Coronary artery (tissue), 2 donors: Measurements from ENCODE around the gene SLC38A10.
"Not testable (repeated sequence)": the region's sequence is repeated elsewhere in the genome, so short reads cannot be mapped to it uniquely, and the experiment has no call there.

Experiments
- DNase-seq: peaks from one replicate; pipeline ENCODE4 v3.0.0-alpha.2; 2017; ENCODE audit warnings: low spot score
- H3K27ac ChIP-seq, 2 donors: fragments of 200-600 bp; sonication (generic); one replicate each; pipeline ENCODE4 v1.5.1; 2016 to 2019
- H3K4me3 ChIP-seq: fragments of 200-600 bp; sonication (generic); 2 replicates; pipeline ENCODE4 v1.5.1; 2016; ENCODE audit warnings: mild to moderate bottlenecking, moderate library complexity
- CTCF ChIP-seq: fragments of 200-600 bp; sonication (generic); IDR thresholded peaks from one replicate; pipeline ENCODE4 v1.5.1; 2019; ENCODE audit warnings: antibody characterized with exemption

The SLC38A10 gene

GRCh38 chr17:81231121-81231645 lies 63.9 kb downstream of the SLC38A10 start:
- Histone ChIP-seq H3K4me3 (no peak overlapping the region), H3K27ac (no peak overlapping the region)
- DNase-seq, result no peak
- TF ChIP-seq CTCF, result no peak

GRCh38 chr17:81230043-81230820 lies 64.9 kb downstream of the SLC38A10 start:
- no peak for DNase-seq
- H3K27ac ChIP-seq, result no peak overlapping the region
- H3K4me3 ChIP-seq, result no peak overlapping the region
- no peak for TF ChIP-seq CTCF

GRCh38 chr17:81229666-81229920 lies 65.5 kb downstream of the SLC38A10 start:
- DNase-seq, result no peak
- no peak for TF ChIP-seq CTCF
- Histone ChIP-seq H3K27ac (no peak overlapping the region), H3K4me3 (no peak overlapping the region)

- no peak for DNase-seq
- Histone ChIP-seq H3K4me3 (no peak overlapping the region), H3K27ac (no peak overlapping the region)
- no peak for TF ChIP-seq CTCF
These were observed 66.1 kb downstream of the SLC38A10 start for GRCh38 chr17:81228834-81229665.

GRCh38 chr17:81228420-81228819 lies 66.7 kb downstream of the SLC38A10 start:
- H3K27ac ChIP-seq, result no peak overlapping the region
- no peak for DNase-seq
- TF ChIP-seq CTCF, result no peak
- H3K4me3 ChIP-seq, result no peak overlapping the region

DNA sequence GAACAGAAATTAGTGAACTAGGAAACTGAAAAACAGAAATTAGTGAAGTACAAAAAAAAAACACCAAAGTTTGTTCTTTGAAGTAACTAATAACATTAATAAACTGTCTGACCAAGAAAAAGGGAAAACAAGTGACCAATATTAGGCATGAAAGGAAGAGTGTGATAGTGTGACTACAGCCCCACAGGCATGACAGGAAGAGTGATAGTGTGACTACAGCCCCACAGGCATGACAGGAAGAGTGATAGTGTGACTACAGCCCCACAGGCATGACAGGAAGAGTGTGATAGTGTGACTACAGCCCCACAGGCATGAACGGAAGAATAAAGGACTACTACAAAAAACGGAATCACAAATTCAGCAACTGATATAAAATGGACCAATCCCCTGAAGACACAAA lies 67.5 kb downstream of the SLC38A10 start:
- H3K4me3 ChIP-seq, H3K27ac ChIP-seq, DNase-seq: not testable (repeated sequence)

DNA sequence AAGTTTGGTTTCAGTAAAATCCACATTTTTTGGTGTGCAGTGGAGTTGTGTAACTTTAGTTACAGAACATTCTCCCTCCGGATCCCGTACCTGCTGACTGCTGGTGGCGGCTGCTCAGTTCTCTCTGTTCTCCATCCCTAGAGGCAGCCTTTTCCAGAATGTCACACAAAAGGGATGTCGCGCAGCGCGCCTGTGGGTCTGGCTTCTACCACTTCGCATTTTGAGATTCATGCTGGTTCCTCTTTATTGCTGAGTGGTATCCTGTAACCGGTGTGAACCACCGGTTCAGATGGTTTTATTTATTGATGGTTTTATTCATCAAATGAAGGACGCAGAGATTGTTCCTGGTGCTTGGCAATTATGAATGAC lies 71.4 kb downstream of the SLC38A10 start:
- TF ChIP-seq CTCF, result no peak
- DNase-seq, result no peak
- H3K27ac ChIP-seq, result peak overlapping the region; percentile 38 to 69
- peak overlapping the region; percentile 93 for H3K4me3 ChIP-seq
